Activated naive CD4-positive, alpha-beta T cell treated with anti-CD3 and anti-CD28 coated beads, Interleukin-2, amount 50 U/mL, for 72 hours (primary cell): ENCODE results near the gene AJAP1. TPM values are rescaled to one million over a fixed set of nuclear protein-coding genes. Genes with fewer than 3 reads are reported as not detected.

Source experiments
- ATAC-seq, 2 donors: fragments of 150-1000 bp; cut with Tn5 transposase; 2 replicates each; pipeline ENCODE4 v1.10.0; 2021; ENCODE audit warnings: mild to moderate bottlenecking in 2 of 2, moderate library complexity in 2 of 2
- DNase-seq, 2 donors: peaks; one replicate each; pipeline ENCODE4 v3.0.0; 2021 to 2022; ENCODE audit warnings: low spot score in 2 of 2
- H3K27ac Mint-ChIP-seq, 2 donors: one replicate each; pipeline ENCODE4 v1.8.0; 2022; ENCODE audit warnings: mild to moderate bottlenecking in 2 of 2, mixed read lengths in 2 of 2
- H3K36me3 Mint-ChIP-seq, 2 donors: one replicate each; pipeline ENCODE4 v1.8.0; 2022; ENCODE audit warnings: mixed read lengths in 2 of 2
- H3K9me3 Mint-ChIP-seq, 2 donors: one replicate each; pipeline ENCODE4 v1.8.0; 2022; ENCODE audit warnings: mixed read lengths in 2 of 2
- total RNA-seq, 2 donors: library from RNA; stranded (reverse); gene quantifications; one replicate each; pipeline ENCODE4 v1.2.3, GENCODE V29; 2022

Gene AJAP1
- total RNA-seq, 2 donors from 2014 or later = 0.21 TPM; not detected in 1

DNA sequence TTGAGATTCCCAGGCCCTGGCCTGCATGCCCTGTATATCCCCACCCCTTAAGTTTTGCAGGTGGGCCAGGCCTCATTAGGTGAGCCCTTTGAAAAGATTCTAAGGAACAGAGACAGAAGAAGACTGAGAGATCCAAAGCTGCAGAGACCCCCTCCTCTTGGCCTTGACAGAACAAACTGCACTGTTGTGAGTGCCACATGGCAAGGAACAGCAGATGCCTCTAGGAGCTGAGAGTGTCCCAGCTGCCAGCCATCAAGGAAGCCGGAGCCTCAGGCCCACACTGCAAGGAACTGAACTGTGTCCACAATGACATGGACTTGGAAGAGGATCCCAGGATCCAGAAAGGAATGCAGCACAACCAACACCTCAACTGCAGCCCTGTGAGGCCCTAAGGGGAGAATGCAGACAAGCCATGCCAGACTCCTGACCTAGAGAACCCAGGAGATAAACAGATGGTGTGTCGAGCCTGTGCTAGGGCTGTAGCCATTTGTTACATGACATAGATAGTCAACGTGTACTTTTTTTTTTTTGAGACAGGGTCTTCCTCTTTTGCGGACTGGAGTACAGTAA lies 182.7 kb downstream of the AJAP1 start:
- H3K27ac Mint-ChIP-seq = no peak overlapping the region
- H3K36me3 Mint-ChIP-seq = peaks cover 6 to 13% of the 10 kb centered on the region in 2 donors
- no peak for DNase-seq
- peaks cover 6 to 15% of the 10 kb centered on the region in 2 donors for H3K9me3 Mint-ChIP-seq
- ATAC-seq = no peak

- H3K36me3 Mint-ChIP-seq = peaks cover 6 to 13% of the 10 kb centered on the region in 2 donors
- H3K9me3 Mint-ChIP-seq = peaks cover 6 to 15% of the 10 kb centered on the region in 2 donors
- DNase-seq (no peak), ATAC-seq (no peak)
- no peak overlapping the region for H3K27ac Mint-ChIP-seq
These were observed 183.3 kb downstream of the AJAP1 start for GRCh38 chr1:4837752-4838151.

DNA sequence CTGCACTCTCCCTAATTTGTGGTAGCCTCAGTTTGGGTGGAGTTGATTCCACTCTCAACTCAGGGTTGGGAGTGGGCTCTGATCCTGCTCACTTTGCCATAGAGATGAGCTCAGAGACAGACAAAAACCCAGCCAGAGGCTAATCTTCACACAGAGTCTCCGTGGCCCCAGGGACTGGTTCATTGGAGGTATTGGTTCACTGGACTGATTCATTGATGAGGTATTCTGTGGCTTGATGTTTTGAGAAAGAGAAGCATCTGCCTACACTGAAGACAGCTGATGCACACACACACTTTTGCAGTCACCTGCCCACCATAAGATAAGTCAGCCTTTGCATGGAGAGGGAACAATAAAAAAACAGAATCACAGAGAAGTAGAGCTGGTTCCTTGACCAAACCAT lies 183.8 kb downstream of the AJAP1 start:
- peaks cover 5 to 12% of the 10 kb centered on the region in 2 donors for H3K36me3 Mint-ChIP-seq
- no peak for DNase-seq
- no peak for ATAC-seq
- H3K27ac Mint-ChIP-seq = no peak overlapping the region
- peaks cover 5 to 14% of the 10 kb centered on the region in 2 donors for H3K9me3 Mint-ChIP-seq
